ENCODE results near the gene PARP1.

DNA sequence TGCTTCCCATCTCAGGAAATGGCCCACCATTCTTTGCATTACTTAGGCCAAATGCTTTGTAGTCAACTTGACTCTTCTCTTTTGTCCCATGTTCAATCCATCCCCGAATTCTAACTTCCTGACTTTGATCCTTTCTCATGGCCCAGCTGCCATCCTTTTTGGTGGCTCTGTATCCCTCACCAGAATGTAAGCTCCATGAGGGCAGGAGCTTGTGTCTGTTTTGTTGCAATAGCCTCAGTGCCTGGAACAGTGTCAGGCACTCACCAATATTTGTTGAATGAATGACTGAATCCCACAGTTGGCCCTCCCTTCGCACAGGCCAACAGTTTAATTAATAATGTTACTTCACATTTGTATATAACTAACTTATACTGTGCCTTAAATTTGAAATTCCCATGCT, 3.1 kb upstream of the PARP1 start:
- TF ChIP-seq, protein P1, sequence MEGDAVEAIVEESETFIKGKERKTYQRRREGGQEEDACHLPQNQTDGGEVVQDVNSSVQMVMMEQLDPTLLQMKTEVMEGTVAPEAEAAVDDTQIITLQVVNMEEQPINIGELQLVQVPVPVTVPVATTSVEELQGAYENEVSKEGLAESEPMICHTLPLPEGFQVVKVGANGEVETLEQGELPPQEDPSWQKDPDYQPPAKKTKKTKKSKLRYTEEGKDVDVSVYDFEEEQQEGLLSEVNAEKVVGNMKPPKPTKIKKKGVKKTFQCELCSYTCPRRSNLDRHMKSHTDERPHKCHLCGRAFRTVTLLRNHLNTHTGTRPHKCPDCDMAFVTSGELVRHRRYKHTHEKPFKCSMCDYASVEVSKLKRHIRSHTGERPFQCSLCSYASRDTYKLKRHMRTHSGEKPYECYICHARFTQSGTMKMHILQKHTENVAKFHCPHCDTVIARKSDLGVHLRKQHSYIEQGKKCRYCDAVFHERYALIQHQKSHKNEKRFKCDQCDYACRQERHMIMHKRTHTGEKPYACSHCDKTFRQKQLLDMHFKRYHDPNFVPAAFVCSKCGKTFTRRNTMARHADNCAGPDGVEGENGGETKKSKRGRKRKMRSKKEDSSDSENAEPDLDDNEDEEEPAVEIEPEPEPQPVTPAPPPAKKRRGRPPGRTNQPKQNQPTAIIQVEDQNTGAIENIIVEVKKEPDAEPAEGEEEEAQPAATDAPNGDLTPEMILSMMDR (conservative IDR thresholded peaks at IDR 0.05), result no peak
- no peak for TF ChIP-seq EZH2 (IDR thresholded peaks at IDR 0.05; ENCODE audit: low read depth)

Measured in PC-9 (cell line).